ENCODE data around the gene CAMSAP2. TPM values are rescaled to one million over a fixed set of nuclear protein-coding genes. Genes with fewer than 3 reads are reported as not detected.
"Not testable (repeated sequence)": the region's sequence is repeated elsewhere in the genome, so short reads cannot be mapped to it uniquely, and the experiment has no call there.

CAMSAP2 gene
- total RNA-seq, 1 donor from 2014 or later: 47.9 TPM

GRCh38 chr1:200784576-200784975, 45.9 kb downstream of the CAMSAP2 start:
- H3K4me1 Mint-ChIP-seq: peaks cover 33% of the 10 kb centered on the region
- H3K27me3 Mint-ChIP-seq (ENCODE audit: low read depth): no peaks in the 10 kb centered on the region
- H3K9me3 Mint-ChIP-seq: peaks cover 8% of the 10 kb centered on the region
- no peak for DNase-seq (ENCODE audit: low spot score in 2 of 2, unreplicated experiment in 2 of 2)
- H3K36me3 Mint-ChIP-seq: peaks cover 48% of the 10 kb centered on the region
- H3K4me3 Mint-ChIP-seq: no peak overlapping the region
- peak overlapping the region; percentile 72 for H3K27ac Mint-ChIP-seq
- TF ChIP-seq CTCF (IDR thresholded peaks at IDR 0.05; ENCODE audit: unreplicated experiment): no peak

- no peak for DNase-seq (ENCODE audit: low spot score in 2 of 2, unreplicated experiment in 2 of 2)
- Mint-ChIP-seq H3K27ac (no peak overlapping the region), H3K9me3 (peaks cover 13% of the 10 kb centered on the region), H3K27me3 (ENCODE audit: low read depth) (no peaks in the 10 kb centered on the region), H3K4me1 (peaks cover 21% of the 10 kb centered on the region), H3K4me3 (no peak overlapping the region), H3K36me3 (peaks cover 57% of the 10 kb centered on the region)
- TF ChIP-seq CTCF (IDR thresholded peaks at IDR 0.05; ENCODE audit: unreplicated experiment): no peak
These were observed 48.1 kb downstream of the CAMSAP2 start for GRCh38 chr1:200786788-200787187.

GRCh38 chr1:200787896-200788387, 49.2 kb downstream of the CAMSAP2 start:
- Mint-ChIP-seq H3K4me3 (no peak overlapping the region), H3K9me3 (peaks cover 18% of the 10 kb centered on the region), H3K36me3 (peaks cover 54% of the 10 kb centered on the region), H3K4me1 (peaks cover 21% of the 10 kb centered on the region), H3K27me3 (ENCODE audit: low read depth) (no peaks in the 10 kb centered on the region), H3K27ac (no peak overlapping the region)
- no peak for DNase-seq (ENCODE audit: low spot score in 2 of 2, unreplicated experiment in 2 of 2)
- no peak for TF ChIP-seq CTCF (IDR thresholded peaks at IDR 0.05; ENCODE audit: unreplicated experiment)

GRCh38 chr1:200791012-200791411, 52.3 kb downstream of the CAMSAP2 start:
- H3K27me3 Mint-ChIP-seq (ENCODE audit: low read depth); DNase-seq (ENCODE audit: low spot score in 2 of 2, unreplicated experiment in 2 of 2); H3K4me3 Mint-ChIP-seq: not testable (repeated sequence)
- H3K9me3 Mint-ChIP-seq: peaks cover 10% of the 10 kb centered on the region
- peaks cover 11% of the 10 kb centered on the region for H3K4me1 Mint-ChIP-seq
- H3K36me3 Mint-ChIP-seq: peaks cover 42% of the 10 kb centered on the region
- peak overlapping the region; percentile 65 for H3K27ac Mint-ChIP-seq

- no peak for TF ChIP-seq CTCF (IDR thresholded peaks at IDR 0.05; ENCODE audit: unreplicated experiment)
- H3K9me3 Mint-ChIP-seq: peaks cover 10% of the 10 kb centered on the region
- no peak for DNase-seq (ENCODE audit: low spot score in 2 of 2, unreplicated experiment in 2 of 2)
- H3K4me3 Mint-ChIP-seq: no peak overlapping the region
- no peak overlapping the region for H3K27ac Mint-ChIP-seq
- H3K36me3 Mint-ChIP-seq: peaks cover 30% of the 10 kb centered on the region
- no peaks in the 10 kb centered on the region for H3K27me3 Mint-ChIP-seq (ENCODE audit: low read depth)
- H3K4me1 Mint-ChIP-seq: peaks cover 11% of the 10 kb centered on the region
These were observed 55.0 kb downstream of the CAMSAP2 start for GRCh38 chr1:200793677-200794076.

GRCh38 chr1:200794506-200795065, 55.9 kb downstream of the CAMSAP2 start:
- DNase-seq (ENCODE audit: low spot score in 2 of 2, unreplicated experiment in 2 of 2): no peak
- H3K4me1 Mint-ChIP-seq: peaks cover 2% of the 10 kb centered on the region
- no peak for TF ChIP-seq CTCF (IDR thresholded peaks at IDR 0.05; ENCODE audit: unreplicated experiment)
- H3K27ac Mint-ChIP-seq: no peak overlapping the region
- no peaks in the 10 kb centered on the region for H3K27me3 Mint-ChIP-seq (ENCODE audit: low read depth)
- peaks cover 32% of the 10 kb centered on the region for H3K36me3 Mint-ChIP-seq
- H3K4me3 Mint-ChIP-seq: no peak overlapping the region
- peaks cover 15% of the 10 kb centered on the region for H3K9me3 Mint-ChIP-seq
